Hypothalamus (tissue), 51 donors: ENCODE measurements around the gene PTPRR.

Source experiments
- DNase-seq, 51 donors: peaks; one replicate each; lab custom pipeline; 2025; lab: John Stamatoyannopoulos, UW

PTPRR gene

GRCh38 chr12:70617450-70617849 lies 303.1 kb downstream of the PTPRR start:
- DNase-seq, result no peak

DNA sequence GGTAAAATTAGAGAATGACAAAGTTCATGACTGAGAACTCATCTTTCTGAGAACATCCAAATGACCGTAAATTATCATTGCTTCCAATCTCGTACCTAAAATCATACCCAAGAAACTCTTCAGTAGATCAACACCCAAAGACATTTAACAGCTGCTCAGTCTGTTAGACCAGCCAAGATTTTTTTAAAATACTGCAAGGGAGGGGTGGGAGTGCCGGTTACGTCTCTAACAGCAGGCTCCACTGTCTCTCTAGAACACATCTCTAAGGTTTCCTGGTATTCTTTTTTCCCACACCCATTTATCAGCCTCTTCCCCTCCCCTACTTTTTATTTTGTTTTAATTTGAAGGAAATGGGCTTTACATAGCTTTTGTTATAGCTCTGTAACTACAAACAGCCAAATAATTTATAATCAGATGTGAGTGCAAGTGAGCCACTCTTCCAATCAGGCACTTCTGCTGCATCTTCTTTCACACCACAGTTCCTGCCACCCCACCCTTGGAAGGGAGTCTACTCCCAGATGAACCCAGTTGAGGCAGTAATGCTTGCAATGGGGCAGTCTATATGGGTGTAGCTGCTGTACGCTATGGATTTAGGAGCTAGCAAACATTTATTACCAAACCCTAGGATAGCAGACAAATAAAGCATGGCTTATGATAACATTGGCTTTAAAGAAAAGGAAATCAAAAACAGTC lies 305.2 kb downstream of the PTPRR start:
- DNase-seq, result no peak

GRCh38 chr12:70609739-70610491 lies 310.6 kb downstream of the PTPRR start:
- DNase-seq, result peak in 9 of 51 donors; percentile 3 to 24 (median 8)

GRCh38 chr12:70609203-70609602 lies 311.3 kb downstream of the PTPRR start:
- DNase-seq, result no peak

DNA sequence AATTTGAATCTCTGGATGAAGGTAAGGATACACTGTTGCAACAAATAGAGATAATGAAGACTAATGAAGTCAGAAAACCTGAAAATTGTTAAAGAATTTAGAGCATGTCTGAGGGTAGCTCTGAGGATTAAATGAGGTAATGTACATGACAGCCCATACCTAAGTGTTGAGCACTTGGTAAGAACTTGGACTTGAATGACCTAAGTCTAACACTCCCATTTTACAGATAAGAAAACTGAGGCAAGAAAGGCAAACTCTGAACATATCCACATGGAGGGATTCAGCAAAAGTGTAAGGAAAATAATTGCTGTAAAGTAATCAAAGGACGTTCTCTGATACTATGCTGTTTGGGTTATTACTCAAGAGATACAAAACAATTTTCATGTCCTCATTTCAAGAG lies 312.4 kb downstream of the PTPRR start:
- no peak for DNase-seq

- no peak for DNase-seq
These were observed 313.4 kb downstream of the PTPRR start for GRCh38 chr12:70607107-70607506.

DNA sequence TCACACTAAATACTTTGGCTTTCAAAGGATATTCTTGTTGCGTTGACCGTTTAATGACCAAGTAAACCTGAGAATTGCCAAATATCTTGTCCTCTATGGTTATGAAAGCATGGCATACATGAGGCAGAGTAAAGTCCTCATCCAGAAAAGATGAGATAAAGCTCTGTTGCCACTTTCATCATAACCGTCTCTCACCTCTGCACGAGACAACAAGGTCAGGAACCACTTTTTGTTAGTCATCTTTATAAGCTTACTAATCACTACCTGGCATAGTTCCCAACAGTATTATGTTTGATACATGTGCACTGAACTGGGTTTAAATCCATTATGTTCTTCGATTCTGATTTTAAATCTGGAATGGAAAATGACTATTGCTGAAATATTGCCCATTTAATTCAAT lies 314.6 kb downstream of the PTPRR start:
- DNase-seq, result no peak

DNA sequence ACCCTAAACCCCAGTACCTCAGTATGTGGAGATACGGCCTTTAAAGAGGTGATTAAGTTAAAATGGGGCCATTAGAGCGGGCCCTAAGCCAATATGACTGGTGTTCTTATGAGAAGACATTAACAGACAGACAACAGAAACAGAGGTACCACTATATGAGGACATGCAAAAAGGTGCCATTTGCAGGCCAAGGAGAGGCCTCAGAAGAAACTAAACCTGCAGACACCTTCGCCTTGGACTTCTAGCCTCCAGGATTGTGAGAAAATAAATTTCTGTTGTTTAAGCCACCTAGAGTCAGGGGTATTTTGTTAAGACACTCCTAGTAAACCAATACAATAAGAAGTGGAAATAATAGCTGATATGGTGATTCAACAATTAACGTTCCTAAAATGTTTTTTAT lies 315.9 kb downstream of the PTPRR start:
- DNase-seq, result no peak

DNA sequence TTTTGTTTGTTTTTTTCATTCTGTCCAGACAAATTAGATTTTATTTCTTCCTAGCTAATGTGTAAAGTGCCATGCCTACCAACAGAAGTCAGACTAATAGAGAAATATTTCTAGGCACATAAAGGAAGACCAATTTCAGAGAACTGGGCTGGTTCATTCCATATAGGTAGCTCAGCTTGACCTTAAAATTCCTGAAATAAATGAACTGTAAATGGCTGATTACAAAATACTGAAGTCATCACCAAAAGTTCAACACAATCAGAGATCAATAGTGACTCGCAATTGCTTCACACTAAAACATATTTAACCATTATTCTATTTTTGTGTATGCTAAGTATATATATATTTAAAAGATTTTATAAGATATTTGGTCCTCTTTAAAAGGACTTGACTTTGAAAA lies 317.5 kb downstream of the PTPRR start:
- DNase-seq, result no peak

DNA sequence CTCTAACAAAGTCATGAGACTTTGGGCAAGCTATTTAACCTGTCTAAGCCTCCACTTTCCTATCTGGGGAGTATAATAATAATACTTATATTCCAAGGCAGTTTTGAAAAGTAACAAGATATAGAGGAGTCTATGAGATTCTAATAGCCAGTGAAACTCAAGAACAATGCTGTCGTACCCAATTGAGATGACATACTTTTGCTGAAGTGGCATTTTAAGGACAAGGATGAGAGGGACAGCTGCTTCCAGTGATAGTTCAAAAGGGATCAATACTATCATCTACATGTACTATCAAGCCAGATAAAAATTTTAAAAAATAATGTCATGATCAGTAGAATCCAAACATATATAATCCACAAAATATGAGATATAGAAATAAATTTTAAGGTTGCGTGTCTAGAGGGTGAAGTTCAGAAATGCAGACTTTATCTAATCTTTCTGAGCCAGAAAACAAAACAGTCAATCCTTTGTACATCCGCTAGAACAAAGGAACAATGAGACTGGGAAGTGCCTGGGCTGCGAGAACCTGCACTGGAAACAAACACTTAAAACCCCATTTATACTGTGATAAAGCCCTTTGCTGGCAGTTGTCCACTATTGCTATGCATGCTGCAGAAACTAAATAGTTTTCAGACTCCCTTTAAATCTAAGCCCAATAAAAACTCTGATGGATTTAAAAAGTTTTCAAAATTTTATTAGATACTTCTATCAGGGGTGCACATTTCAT lies 321.9 kb downstream of the PTPRR start:
- DNase-seq, result peak in 13 of 51 donors; percentile 3 to 26 (median 18)

GRCh38 chr12:70592664-70593063 lies 327.9 kb downstream of the PTPRR start:
- DNase-seq, result no peak

GRCh38 chr12:70590549-70591226 lies 329.9 kb downstream of the PTPRR start:
- DNase-seq, result no peak

DNA sequence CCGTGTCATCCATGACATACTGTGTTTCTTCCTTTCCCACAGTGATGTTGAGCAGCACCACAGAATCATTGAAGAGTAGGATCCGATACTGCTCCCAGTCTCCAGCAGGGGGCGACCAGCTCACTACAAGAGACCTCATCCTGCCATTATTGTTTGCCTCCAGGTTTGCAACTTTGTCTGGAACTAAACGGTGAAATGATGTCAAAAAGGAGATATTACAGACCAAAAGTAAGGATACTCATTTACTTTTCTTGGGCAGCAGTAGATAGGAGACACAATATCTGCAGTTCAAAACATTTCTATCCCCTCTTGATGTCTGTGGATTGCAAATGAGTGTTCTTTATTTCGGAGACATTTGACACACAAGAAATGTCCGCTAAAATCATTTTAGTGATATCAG lies 330.5 kb downstream of the PTPRR start:
- peak in 41 of 51 donors; percentile 3 to 79 (median 48) for DNase-seq
